Hematopoietic multipotent progenitor cell treated with erythropoietin and hydrocortisone succinate and interleukin-3 and kit ligand, for 15 days (in vitro differentiated cells): ENCODE data around the gene TOP2B.

ENCODE experiments used
- DNase-seq: peaks from one replicate; pipeline ENCODE4 v3.0.0-alpha.2; 2015; ENCODE audit warnings: low spot score

The TOP2B gene

GRCh38 chr3:25611193-25611592 lies 53.5 kb downstream of the TOP2B start:
- DNase-seq: no peak

- no peak for DNase-seq
Observed at GRCh38 chr3:25610779-25611178, 53.9 kb downstream of the TOP2B start.

- no peak for DNase-seq
Observed at GRCh38 chr3:25610167-25610566, 54.5 kb downstream of the TOP2B start.

DNA sequence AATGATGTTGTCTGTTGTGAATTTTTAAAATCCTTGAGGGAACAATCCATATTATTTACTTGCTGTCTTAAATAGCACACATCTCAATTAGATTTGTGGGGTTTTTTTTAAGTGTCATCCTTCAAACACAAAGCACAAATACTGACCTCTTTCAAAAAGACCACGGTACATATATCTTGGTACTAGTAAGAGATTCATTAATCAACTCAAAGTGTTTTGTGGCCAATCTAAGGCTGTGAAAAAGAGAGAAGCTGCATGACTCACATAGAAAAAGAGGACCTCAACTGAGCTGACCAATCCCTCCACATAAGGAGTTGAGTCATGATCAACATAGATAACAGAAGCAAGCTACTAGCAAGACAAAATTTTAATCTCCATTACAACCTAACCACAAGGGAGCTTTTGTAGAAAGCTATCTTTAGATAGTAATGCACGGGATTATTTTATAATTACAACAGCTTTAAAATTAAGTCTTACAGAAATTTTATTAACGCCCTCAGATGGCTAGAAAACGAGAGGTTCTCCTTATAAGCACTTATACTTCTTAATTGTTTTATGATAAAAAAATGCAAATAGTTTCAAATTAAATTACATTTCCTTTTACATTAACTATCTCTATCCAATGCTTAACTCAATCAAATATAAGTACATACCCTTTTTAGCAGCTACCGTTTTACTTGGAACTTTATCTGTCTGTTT lies 60.5 kb downstream of the TOP2B start:
- peak; percentile 61 for DNase-seq

GRCh38 chr3:25603703-25604102 lies 61.0 kb downstream of the TOP2B start:
- DNase-seq: no peak

DNA sequence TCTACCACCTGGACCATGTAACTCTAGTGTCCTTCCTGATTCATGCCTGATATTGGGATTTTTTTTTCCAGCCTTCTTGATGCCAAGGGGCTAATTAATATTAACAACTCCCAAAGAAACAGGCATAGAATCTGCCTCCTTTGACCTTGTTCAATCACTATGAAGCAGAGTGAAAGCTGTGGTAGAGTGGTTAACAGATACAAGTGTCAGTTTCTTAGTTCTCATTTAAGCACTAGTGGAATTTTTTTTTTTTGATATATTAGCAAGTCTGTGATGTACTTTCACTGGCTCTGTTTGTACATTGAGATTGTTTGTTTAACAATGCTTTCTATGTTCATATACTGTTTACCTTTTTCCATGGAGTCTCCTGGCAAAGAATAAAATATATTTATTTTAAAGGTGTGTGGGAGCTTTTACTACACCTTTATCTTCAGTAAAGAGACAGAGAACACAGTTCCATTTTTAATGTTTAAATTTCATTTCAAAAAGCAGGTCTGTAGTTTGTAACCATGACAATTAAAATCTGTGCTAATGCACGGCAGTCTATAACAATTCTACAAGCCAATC lies 67.1 kb downstream of the TOP2B start:
- no peak for DNase-seq

DNA sequence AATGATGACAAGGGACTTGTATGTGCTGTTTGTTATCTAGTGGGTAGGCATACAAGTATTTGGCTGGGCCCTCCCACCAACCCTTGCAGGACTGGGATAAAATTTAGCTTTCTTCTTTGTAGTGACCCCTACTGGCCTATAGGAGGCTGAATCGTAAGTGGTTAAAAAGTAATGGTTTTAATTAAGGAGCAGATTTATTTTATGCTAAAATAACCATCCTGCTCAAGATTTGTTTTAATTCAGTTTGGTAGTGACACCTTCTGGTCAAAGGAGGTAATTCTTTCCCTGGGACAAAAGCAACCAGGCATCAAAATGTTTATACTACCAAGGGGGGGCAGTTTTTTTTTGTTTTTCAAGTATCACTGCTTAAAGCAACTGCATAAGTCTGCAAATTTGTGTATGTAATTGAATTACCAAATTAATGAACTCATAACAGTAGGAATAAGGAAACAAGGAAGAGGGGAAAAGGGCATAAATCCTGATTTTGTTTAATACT lies 70.7 kb downstream of the TOP2B start:
- peak; percentile 47 for DNase-seq

DNA sequence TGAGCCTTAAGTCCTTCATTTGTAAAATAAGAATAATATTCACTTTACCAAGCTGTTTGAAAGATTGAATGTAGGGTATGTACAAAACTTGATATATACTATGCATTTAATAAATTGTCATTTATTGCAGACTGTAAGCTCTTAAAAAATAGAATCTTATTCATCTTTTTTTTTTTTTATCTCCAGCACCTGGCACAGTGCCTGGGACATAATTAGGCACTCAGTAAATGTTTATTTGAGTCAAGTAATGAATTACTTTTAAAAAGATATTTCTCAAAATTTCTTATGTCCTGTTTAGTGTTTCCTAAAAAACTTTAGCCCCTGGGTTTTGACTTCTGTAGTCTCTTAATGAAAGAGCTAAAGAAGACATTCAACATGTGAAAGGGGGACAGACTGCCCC lies 71.7 kb downstream of the TOP2B start:
- DNase-seq: no peak

DNA sequence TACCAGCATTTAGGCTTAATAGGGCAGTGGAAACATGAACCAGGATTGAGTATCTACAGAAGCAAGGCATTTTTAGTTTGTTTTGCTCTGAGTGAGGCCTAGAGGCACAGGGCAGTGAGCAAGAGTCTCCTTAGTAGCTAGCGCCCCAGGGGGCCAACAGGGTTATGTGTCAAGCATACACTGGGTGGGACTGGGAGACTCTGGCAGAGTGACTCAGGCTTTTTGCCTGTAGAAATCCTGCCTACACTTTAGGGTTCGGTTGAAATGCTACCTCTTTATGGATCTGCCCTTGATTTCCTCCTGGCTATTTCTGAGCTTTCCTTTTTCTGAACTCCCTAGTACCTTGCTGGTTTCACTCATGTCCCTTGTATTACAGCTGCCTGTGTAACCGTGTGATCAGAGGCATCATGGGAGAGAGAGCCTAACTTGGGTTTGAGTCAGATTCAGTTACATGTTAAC lies 72.2 kb downstream of the TOP2B start:
- no peak for DNase-seq

DNA sequence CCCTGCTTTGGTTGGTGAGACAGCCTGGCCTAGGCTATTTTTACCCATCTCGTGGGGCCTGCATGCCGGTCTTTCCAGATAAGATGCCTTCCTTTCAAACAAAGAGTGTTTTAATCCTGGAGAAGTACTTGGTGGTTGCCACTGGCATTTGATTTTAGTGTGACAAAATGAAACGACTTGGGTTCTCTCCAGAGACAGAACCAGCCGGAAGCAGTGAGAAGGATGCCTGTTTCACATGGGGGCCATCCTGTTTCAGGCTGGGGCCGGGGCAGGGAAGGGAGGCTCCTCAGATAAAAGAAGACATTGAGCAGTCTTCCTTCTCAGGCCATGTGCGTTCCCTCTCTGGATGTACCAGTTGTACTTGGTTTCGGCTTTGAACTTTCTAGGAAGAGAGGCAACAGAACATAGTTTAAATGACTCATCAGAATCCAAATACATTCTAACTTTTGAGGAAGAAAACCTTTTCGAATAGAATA lies 74.9 kb downstream of the TOP2B start:
- DNase-seq: no peak

GRCh38 chr3:25589104-25589782 lies 75.5 kb downstream of the TOP2B start:
- no peak for DNase-seq

DNA sequence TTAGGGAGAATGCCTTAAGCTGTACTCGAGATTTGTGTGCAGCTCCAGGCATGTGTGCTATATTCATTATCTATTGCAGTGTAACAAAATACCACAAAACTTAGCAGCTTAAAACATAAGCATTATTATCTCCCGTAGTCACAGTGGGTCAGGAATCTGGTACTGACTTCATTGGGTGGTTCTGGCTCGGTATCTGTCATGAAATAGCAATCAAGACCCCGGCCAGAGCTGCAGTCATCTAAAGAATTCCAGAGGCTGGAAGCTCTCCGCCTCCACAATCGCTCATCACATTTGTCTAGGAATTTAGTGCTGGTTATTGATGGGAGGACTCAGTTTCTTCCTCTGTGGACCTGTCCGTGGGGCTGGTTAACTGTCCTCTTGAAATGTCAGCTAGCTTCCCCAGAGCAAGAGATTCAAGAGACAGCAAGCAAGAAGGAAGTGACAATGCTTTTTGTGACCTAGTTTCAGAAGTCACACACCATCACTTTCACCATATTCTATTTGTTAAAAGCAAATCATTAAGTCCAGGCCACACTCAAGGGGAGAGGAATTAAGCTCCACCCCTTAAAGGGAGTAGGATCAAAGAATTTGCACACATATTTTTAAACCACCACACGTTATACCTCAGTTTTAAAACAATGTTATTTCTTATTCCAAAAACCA lies 76.1 kb downstream of the TOP2B start:
- no peak for DNase-seq

DNA sequence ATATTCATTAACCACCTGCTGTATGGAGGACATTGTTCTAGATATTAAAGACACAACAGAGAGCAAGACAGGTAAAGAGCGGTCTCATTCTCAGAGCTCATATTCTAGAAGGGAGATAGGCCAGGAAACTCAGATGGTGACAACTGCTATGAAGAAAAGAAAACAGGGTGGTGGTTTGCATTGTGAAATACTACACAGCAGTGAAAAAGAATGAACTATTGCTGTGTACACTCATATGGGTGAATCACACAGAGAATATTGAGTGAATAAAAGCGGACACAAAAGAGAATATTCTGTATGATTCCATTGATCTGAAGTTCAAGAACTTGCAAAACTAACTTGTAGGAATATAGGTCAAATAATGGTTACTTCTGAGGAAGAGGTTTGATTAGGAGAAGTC lies 76.7 kb downstream of the TOP2B start:
- DNase-seq: no peak

GRCh38 chr3:25587526-25587925 lies 77.2 kb downstream of the TOP2B start:
- no peak for DNase-seq

- no peak for DNase-seq
Observed at GRCh38 chr3:25587094-25587493, 77.6 kb downstream of the TOP2B start.

GRCh38 chr3:25586553-25586952 lies 78.2 kb downstream of the TOP2B start:
- no peak for DNase-seq

- DNase-seq: no peak
Observed at GRCh38 chr3:25586167-25586505, 78.6 kb downstream of the TOP2B start.

DNA sequence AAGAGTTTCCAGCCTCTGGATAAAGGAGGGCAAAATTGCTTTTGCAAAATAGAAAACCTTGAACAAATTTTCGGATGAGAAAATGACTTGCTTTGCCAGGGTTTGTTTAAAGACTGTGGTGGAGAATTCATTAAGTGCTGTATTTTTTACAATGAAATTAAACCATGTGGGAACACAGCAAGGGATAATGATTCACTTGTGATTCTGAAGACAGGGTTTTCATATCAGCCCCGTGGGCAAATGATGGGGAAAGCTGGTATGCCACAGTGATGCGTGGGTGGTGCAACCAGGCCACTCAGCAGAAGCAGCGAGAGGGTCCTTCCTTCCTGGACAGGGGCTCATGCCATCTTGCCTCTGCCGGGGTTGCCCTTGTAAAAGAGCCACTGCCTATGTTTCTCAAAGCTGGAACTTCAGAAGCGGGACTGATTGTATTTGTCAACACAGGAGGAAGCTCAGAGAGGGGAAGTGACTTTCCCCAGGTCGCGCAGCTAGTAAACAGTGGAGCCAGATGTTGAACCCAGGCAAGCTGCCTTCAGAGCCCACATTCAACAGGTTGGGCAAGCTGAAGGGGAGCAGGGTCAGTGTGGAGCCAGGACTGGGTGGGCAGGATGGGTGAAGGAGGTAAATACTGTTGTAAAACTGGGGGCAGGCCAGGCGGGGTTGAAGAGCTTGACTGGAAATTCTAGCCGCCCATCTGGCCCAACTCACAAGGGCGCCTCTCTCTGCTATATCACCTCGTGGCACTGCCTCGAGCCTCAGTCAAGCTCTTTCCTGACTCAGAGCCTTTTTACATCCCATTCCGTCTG lies 79.1 kb downstream of the TOP2B start:
- DNase-seq: no peak

DNA sequence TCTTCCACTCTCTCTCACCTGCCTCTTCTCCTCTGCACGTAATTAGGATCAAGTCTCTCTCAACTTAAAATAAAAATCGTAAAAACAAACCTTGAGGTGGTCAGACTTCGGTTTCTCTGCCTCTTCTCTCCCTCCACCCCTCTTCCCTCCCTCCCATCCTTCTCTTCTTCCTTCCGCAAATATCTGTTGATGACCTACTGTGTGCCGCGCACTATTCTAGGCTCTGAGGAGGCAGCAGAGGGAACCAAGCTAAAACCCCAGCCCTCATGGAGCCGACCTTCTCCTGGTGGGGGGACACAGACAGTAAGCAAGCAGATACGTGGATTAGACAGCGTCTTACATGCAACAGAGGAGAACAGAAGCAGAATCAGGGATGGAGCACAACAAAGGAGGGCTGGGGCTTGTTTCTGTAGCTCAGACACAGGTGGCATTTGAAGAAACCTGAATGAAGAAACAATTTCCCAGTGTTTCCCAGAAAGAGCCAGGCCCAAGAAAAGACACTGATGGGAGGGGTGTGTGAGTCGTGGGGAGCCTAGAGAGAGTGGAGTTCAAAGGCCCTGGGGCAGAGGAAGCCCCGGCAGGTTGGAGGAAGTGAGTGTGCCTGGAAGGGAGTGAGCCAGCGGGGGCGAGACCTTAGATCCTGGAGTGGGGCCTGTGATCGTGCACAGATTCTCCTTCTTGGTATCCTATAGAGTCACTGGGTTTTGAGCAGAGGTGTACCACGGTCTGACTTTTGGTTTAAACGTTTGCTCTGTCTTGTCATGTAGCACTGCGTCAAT lies 80.5 kb downstream of the TOP2B start:
- DNase-seq: no peak

- DNase-seq: no peak
Observed at GRCh38 chr3:25583343-25583742, 81.4 kb downstream of the TOP2B start.

DNA sequence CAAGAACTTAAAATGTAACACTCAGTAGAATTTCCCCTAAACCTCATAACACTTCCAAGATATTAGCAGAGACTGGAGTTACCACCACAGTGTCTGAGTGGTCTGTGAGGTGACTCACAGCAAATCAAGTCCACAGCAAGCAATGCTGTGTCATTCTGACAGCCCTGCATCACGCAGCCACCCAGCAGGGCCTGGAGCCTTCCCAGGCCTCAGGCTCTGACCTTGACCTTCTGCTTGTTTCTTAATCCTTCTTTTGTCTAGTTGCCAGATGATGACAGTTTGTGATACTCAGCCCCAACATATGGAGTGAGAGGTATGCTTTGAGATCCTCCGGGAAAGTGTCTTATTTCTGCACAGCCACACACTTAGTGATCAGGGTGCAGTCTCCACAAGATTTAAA lies 82.5 kb downstream of the TOP2B start:
- DNase-seq: no peak
